ENCODE measurements around the gene BTNL3. TPM values are rescaled to one million over a fixed set of nuclear protein-coding genes. Genes with fewer than 3 reads are reported as not detected.

The BTNL3 gene
- total and polyA plus RNA-seq, 2 experiments from 2014 or later: 0.08 TPM; not detected in 1

GRCh38 chr5:180969406-180969805 is 19.2 kb upstream of the BTNL3 start (continued):
- no peak for TF ChIP-seq REST (IDR thresholded peaks at IDR 0.05; ENCODE audit: unreplicated experiment)
- TF ChIP-seq ZNF331 (CRISPR knock-in tag; IDR thresholded peaks at IDR 0.05; ENCODE audit: low read depth): no peak
- no peak for TF ChIP-seq STAT1 (IDR thresholded peaks at IDR 0.05; ENCODE audit: unreplicated experiment)
- no peak for TF ChIP-seq EZH2 (IDR thresholded peaks at IDR 0.05; ENCODE audit: low read depth, unreplicated experiment)
- TF ChIP-seq ZNF114 (CRISPR knock-in tag; IDR thresholded peaks at IDR 0.05): no peak
- TF ChIP-seq EZH2phosphoT487 (IDR thresholded peaks at IDR 0.05; ENCODE audit: unreplicated experiment): no peak
- no peak for TF ChIP-seq JUNB (IDR thresholded peaks at IDR 0.05; ENCODE audit: unreplicated experiment)
- TF ChIP-seq POLR2AphosphoS5 (IDR thresholded peaks at IDR 0.05; ENCODE audit: low read depth): no peak
- TF ChIP-seq CREB1 (CRISPR knock-in tag; IDR thresholded peaks at IDR 0.05; ENCODE audit: low read depth): no peak
- no peak for TF ChIP-seq CTCF (conservative IDR thresholded peaks at IDR 0.05; ENCODE audit: low read depth in 2 of 2)

GRCh38 chr5:180970336-180970735 is 18.3 kb upstream of the BTNL3 start:
- Mint-ChIP-seq H3K27me3 (ENCODE audit: insufficient read depth, low read depth, poor library complexity) (no peaks in the 10 kb centered on the region), H3K4me3 (no peak overlapping the region), H3K36me3 (ENCODE audit: low read depth) (no peaks in the 10 kb centered on the region), H3K27ac (no peak overlapping the region), H3K9me3 (no peaks in the 10 kb centered on the region), H3K4me1 (no peaks in the 10 kb centered on the region)
- Histone ChIP-seq H3F3A (replicated peaks; ENCODE audit: low read depth) (no peaks in the 10 kb centered on the region), H3K36me3 (ENCODE audit: insufficient read depth) (no peaks in the 10 kb centered on the region), H3K4me2 (no peak overlapping the region), H3K27me3 (ENCODE audit: insufficient read depth) (no peaks in the 10 kb centered on the region), H3K27ac (ENCODE audit: low read depth) (no peak overlapping the region), H2AFZ (no peak overlapping the region), H3K79me2 (replicated peaks; ENCODE audit: insufficient read depth) (no peaks in the 10 kb centered on the region), H4K20me1 (replicated peaks; ENCODE audit: insufficient read depth) (no peaks in the 10 kb centered on the region), H3K4me3 (no peak overlapping the region), H3K4me1 (ENCODE audit: insufficient read depth) (no peaks in the 10 kb centered on the region), H3K9me2 (ENCODE audit: insufficient read depth) (no peaks in the 10 kb centered on the region)
- no peak for ATAC-seq
- DNase-seq (ENCODE audit: low spot score): no peak
- TF ChIP-seq CREB1 (CRISPR knock-in tag; IDR thresholded peaks at IDR 0.05; ENCODE audit: low read depth): no peak
- no peak for TF ChIP-seq STAT1 (IDR thresholded peaks at IDR 0.05; ENCODE audit: unreplicated experiment)
- TF ChIP-seq EZH2phosphoT487 (IDR thresholded peaks at IDR 0.05; ENCODE audit: unreplicated experiment): no peak
- no peak for TF ChIP-seq ETS1 (IDR thresholded peaks at IDR 0.05)
- TF ChIP-seq NANOG (IDR thresholded peaks at IDR 0.05; ENCODE audit: borderline replicate concordance): no peak
- no peak for TF ChIP-seq POLR2AphosphoS5 (IDR thresholded peaks at IDR 0.05; ENCODE audit: low read depth)
- TF ChIP-seq REST (IDR thresholded peaks at IDR 0.05; ENCODE audit: unreplicated experiment): no peak

Measured in GM23338 (cell line).